ENCODE measurements around the gene MDP1.

MDP1 gene

GRCh38 chr14:24258548-24259265 lies 42.8 kb upstream of the MDP1 start:
- Histone ChIP-seq H3K9ac (ENCODE audit: low read length) (no peak overlapping the region), H3K27ac (ENCODE audit: low read depth, low read length, poor library complexity, severe bottlenecking) (no peak overlapping the region), H3K4me2 (ENCODE audit: low read length) (no peak overlapping the region)

GRCh38 chr14:24258119-24258518 lies 42.3 kb upstream of the MDP1 start:
- Histone ChIP-seq H4K20me1 (ENCODE audit: insufficient read depth, low read length) (no peaks in the 10 kb centered on the region), H3K9me2 (ENCODE audit: low read depth, low read length) (no peaks in the 10 kb centered on the region), H3K9me3 (ENCODE audit: low read length) (no peaks in the 10 kb centered on the region), H3K9ac (ENCODE audit: low read length) (no peak overlapping the region), H3K4me2 (ENCODE audit: low read length) (no peak overlapping the region), H3F3A (ENCODE audit: insufficient read depth, low read length) (no peaks in the 10 kb centered on the region), H3K79me2 (ENCODE audit: insufficient read depth, low read length) (no peaks in the 10 kb centered on the region), H2AFZ (ENCODE audit: low read length) (no peak overlapping the region), H3K27me3 (ENCODE audit: insufficient read depth, low read length) (no peaks in the 10 kb centered on the region), H3K36me3 (ENCODE audit: insufficient read depth, low read length) (no peaks in the 10 kb centered on the region), H3K27ac (ENCODE audit: low read depth, low read length, poor library complexity, severe bottlenecking) (no peak overlapping the region), H3K4me1 (ENCODE audit: insufficient read depth, low read length, severe bottlenecking) (no peaks in the 10 kb centered on the region), H3K4me3 (ENCODE audit: low read depth, low read length, poor library complexity, severe bottlenecking) (no peak overlapping the region)
- TF ChIP-seq CTCF (IDR thresholded peaks at IDR 0.05; ENCODE audit: low read length) (no peak), EZH2 (IDR thresholded peaks at IDR 0.05; ENCODE audit: borderline replicate concordance, low read length) (no peak)

More at GRCh38 chr14:24258548-24259265, 42.8 kb upstream of the MDP1 start:
- Histone ChIP-seq H3K4me3 (ENCODE audit: low read depth, low read length, poor library complexity, severe bottlenecking) (no peak overlapping the region), H3K9me2 (ENCODE audit: low read depth, low read length) (no peaks in the 10 kb centered on the region), H2AFZ (ENCODE audit: low read length) (no peak overlapping the region), H3K4me1 (ENCODE audit: insufficient read depth, low read length, severe bottlenecking) (no peaks in the 10 kb centered on the region), H3K79me2 (ENCODE audit: insufficient read depth, low read length) (no peaks in the 10 kb centered on the region), H3K27me3 (ENCODE audit: insufficient read depth, low read length) (no peaks in the 10 kb centered on the region), H4K20me1 (ENCODE audit: insufficient read depth, low read length) (no peaks in the 10 kb centered on the region), H3K9me3 (ENCODE audit: low read length) (no peaks in the 10 kb centered on the region), H3K36me3 (ENCODE audit: insufficient read depth, low read length) (no peaks in the 10 kb centered on the region), H3F3A (ENCODE audit: insufficient read depth, low read length) (no peaks in the 10 kb centered on the region)
- TF ChIP-seq CTCF (IDR thresholded peaks at IDR 0.05; ENCODE audit: low read length) (no peak), EZH2 (IDR thresholded peaks at IDR 0.05; ENCODE audit: borderline replicate concordance, low read length) (no peak)

- H3F3A ChIP-seq (ENCODE audit: insufficient read depth, low read length), result no peaks in the 10 kb centered on the region
- no peaks in the 10 kb centered on the region for H3K4me1 ChIP-seq (ENCODE audit: insufficient read depth, low read length, severe bottlenecking)
- H3K9me3 ChIP-seq (ENCODE audit: low read length), result no peaks in the 10 kb centered on the region
- H4K20me1 ChIP-seq (ENCODE audit: insufficient read depth, low read length), result no peaks in the 10 kb centered on the region
- no peak overlapping the region for H3K4me2 ChIP-seq (ENCODE audit: low read length)
- H3K27me3 ChIP-seq (ENCODE audit: insufficient read depth, low read length), result no peaks in the 10 kb centered on the region
- no peak overlapping the region for H3K27ac ChIP-seq (ENCODE audit: low read depth, low read length, poor library complexity, severe bottlenecking)
- H2AFZ ChIP-seq (ENCODE audit: low read length), result no peak overlapping the region
- no peak overlapping the region for H3K4me3 ChIP-seq (ENCODE audit: low read depth, low read length, poor library complexity, severe bottlenecking)
- no peaks in the 10 kb centered on the region for H3K36me3 ChIP-seq (ENCODE audit: insufficient read depth, low read length)
- no peak overlapping the region for H3K9ac ChIP-seq (ENCODE audit: low read length)
- no peak for TF ChIP-seq EZH2 (IDR thresholded peaks at IDR 0.05; ENCODE audit: borderline replicate concordance, low read length)
- TF ChIP-seq CTCF (IDR thresholded peaks at IDR 0.05; ENCODE audit: low read length), result no peak
- no peaks in the 10 kb centered on the region for H3K9me2 ChIP-seq (ENCODE audit: low read depth, low read length)
- H3K79me2 ChIP-seq (ENCODE audit: insufficient read depth, low read length), result no peaks in the 10 kb centered on the region
Observed at GRCh38 chr14:24256960-24257359, 41.1 kb upstream of the MDP1 start.
